Stimulated activated CD8-positive, alpha-beta memory T cell treated with anti-CD3 and anti-CD28 coated beads, Interleukin-4, amount 100 ng/mL, for 1 hour (primary cell): Measurements from ENCODE around the gene KCNAB3.

Experiments used
- DNase-seq, 2 donors: peaks; one replicate each; pipeline ENCODE4 v3.0.0-alpha.2; 2020; ENCODE audit warnings: low read depth in 2 of 2, low spot score in 1 of 2

The KCNAB3 gene

DNA sequence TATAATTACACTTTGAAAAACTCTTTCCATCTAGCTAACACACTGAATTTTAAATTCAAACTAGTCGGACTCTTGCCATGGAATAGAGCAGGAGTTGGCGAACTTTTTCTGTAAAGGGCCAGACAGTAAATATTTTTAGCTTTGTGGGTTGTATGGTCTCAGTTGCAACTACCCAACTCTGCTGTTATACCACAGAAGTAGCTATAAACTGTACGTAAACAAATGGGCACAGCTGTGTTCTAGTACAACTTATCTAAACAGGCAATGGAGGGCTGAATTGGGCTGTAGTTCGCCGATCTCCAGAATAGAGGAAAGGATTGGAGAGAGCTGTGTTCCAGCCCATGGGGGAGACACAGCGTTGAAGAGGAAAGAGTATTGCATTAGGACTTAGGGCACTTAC lies 11.1 kb upstream of the KCNAB3 start:
- no peak for DNase-seq

- no peak for DNase-seq
Measured at GRCh38 chr17:7940034-7940433, 10.4 kb upstream of the KCNAB3 start.

GRCh38 chr17:7935859-7936258 lies 6.2 kb upstream of the KCNAB3 start:
- DNase-seq = no peak

DNA sequence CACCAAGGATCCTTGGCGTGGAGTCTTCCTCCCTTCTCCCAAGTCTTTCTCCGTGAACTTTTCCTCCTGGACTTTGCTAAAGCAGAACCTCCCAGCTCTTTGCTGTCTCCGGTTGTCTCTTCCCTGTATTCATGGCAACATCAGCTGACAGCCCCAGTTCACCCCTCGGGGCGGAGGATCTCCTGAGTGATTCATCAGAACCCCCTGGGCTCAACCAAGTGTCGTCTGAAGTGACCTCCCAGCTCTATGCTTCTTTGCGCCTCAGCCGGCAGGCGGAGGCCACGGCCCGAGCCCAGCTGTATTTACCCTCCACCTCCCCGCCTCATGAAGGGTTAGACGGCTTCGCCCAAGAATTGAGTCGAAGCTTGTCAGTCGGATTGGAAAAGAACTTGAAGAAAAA lies 3.3 kb upstream of the KCNAB3 start:
- DNase-seq = no peak

DNA sequence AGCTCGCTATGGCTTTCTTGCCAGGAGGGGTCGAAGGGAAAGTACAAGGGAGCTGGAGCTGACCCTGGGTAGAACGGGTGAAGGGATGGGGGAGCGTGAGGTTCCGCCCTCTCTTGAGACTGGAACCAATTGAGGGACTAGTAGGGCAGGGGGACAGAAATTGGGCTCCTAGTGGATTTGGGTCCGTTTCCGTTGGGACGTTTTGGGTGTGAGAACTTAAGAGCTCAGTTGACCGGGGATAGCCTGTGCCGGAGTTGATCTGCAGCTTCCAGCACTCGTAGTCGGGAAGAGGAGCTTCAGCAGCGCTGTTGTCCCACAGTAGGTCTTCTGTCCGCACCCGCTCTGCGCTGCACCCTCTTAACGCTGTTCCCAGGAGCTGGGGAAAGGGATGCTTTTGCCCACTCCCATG lies 2.8 kb upstream of the KCNAB3 start:
- no peak for DNase-seq

- DNase-seq = peak; percentile 98 to 99
Measured at GRCh38 chr17:7931709-7932482, 2.2 kb upstream of the KCNAB3 start, which contains the start of the genes CNTROB and TRAPPC1. Gene CNTROB (plus strand): TSS chr17:7932206. CDS start chr17:7933080, 874 bp downstream. Gene TRAPPC1 (minus strand): TSS chr17:7931946. CDS start chr17:7931829, 117 bp downstream.

DNA sequence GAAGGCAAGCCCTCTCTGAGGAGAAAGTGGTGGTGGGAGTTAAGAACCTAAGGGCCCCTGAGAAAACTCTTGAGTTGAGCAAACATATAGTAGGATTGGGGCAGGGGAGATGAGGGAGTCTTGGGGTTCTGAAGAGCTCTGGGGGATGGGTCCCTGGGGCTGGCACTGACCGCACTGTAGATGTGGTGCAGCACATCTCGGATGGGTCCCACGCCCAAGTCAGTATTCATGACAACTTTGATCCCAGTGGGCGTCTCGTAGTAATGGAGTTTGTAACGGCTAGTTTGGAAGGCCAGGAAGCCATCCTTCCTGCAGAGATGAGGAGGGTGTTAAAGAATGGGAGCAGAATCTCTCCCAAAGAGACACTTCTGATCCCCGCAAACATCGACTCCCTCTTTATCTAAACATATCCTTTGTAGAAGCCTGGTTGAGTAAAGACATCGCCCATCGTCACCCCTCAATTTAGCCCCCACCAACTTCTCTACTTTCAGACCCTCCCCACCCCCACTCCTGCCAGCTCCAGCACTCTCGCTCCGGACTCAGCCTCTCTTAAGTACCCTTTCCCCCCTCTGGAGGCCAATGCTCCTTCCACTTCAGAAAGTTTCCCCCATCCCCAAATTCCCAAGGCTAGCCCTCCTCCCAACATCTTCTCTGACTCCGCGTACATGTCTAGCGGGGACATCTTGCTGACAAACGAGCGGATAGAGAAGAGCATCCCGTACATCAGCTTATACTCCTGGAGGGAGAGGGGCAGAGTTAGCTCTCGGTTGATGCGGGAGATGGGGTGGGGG lies 1.4 kb upstream of the KCNAB3 start:
- DNase-seq = no peak

DNA sequence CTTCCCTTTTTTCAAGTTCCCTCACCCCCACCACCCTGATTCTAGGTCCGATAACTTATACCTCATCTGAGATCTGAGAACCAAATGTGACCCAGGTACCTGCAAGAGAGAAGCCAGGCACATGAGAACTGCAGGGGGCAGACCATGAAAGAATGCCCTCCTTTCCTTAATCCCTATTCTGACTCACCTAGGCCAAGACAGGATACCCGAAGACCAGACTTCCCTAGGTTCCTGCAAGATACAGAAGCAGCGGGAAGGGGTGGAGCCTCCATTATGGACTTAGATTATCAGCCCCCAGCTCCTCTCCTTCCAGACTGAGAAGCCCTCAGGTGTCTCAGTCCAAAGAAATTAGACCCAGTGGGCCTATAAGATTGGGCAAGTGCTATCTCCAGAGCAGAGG lies 2.1 kb downstream of the KCNAB3 start:
- no peak for DNase-seq

DNA sequence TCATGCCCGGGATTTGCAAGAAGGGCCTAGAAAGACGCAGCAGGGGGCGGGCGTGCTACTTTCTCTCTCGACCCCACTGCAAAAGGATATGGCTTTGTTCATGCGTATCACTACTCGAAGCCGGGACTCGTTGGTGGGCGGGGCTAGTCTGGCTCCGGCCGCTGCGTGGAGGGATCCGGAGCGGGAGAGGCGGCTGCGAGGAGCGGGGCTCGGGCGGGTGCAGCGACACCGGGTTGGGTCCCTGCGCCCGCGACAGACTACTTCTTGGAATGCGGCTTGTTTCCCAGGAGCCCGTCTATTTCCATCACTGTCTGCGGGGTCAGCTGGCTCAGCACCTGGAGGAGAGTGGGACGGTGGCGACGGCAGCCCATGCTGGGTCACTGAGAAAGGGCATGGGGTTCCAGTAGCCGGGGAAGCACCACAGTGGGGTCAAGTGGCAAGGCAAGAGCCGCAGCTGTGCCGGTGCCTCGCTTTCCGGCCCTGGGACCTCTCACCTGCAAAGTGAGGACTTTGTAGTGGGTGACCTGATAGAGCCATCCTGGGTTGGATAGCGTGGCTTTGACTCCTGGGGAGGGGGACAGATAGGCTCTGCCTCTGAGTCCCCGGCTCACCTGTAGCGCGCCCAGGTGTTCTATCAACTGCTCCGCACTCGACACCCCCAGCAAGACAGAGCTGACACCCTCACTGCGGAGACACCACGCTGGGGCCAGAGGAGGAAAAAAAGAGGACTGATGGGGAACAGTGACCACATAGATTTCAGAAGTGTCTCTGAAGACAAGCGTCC lies 6.6 kb downstream of the KCNAB3 start:
- DNase-seq = peak; percentile 55 to 68

- DNase-seq = no peak
Measured at GRCh38 chr17:7922269-7922844, 7.3 kb downstream of the KCNAB3 start.

DNA sequence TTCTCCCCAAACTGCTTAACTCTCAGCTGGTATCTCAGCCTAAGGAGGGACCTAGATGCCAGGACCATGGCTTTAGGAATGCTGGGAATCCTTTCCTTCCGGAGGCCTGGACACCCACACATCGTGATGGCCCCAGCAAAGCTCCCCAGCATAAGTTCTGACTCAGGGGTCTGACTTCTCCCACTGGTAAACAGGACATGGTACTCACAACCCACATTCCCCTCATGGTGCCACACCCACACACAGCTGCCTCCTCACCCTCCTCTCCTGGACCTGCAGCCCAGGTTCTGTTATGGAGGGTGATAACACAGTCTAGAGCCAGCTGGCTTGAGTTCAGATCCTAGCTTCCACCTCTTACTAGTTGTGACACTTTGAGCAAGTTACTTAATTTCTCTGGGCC lies 12.8 kb downstream of the KCNAB3 start:
- DNase-seq = no peak

DNA sequence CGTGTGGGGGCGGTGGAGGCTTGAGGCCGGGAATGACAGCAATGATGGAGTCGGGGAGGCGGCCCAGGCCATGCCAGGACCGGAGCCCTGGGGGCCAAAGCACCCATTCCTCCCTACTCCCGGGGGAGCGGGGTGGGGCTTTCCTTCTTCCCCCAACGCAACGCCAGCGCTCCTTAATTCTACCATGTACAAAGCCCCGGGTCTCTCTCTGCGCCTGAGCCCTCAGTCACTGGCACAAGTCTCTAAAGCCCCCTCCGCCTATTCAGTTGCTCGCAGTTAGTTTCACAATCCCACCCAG lies 13.3 kb downstream of the KCNAB3 start:
- DNase-seq = no peak

- DNase-seq = peak; percentile 58 to 62
Measured at GRCh38 chr17:7915611-7916384, 13.9 kb downstream of the KCNAB3 start, which contains the start of gene RNF227. Gene RNF227 (minus strand): TSS chr17:7916289. CDS start chr17:7916195, 94 bp downstream.

- no peak for DNase-seq
Measured at GRCh38 chr17:7915179-7915610, 14.5 kb downstream of the KCNAB3 start.

DNA sequence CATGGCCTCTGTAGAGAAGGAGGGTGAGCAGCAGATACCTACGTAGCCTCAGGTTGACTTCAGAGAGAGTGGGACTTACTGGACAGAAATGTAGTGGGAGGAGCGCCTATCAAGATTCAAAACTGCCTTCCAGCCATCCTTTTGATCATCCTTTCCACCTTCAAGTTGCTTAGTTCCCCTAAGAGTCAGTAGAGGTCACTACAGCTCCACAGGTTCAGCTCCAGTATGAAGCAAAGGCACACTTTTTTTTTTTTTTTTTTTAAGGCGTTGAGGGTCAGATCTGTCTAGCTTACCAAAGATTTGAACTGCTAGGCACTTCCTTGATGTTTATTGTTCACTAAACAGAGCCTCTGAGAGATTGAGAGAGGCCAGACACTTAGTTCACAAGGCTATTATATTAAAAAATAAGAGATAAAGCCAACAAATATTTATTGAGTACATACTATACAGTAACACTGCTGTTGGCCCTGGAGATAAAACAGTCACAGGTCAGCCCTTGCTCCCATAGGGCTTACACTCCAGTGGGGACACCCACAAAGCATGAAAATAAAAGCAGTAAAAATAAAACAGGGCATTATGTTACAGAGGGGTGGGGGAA lies 16.6 kb downstream of the KCNAB3 start:
- DNase-seq = no peak

- DNase-seq = no peak
Measured at GRCh38 chr17:7911116-7911515, 18.5 kb downstream of the KCNAB3 start.

- no peak for DNase-seq
Measured at GRCh38 chr17:7910711-7911110, 18.9 kb downstream of the KCNAB3 start.

GRCh38 chr17:7910281-7910680 lies 19.4 kb downstream of the KCNAB3 start:
- no peak for DNase-seq

GRCh38 chr17:7909089-7909488 lies 20.6 kb downstream of the KCNAB3 start:
- no peak for DNase-seq
